ENCODE data around the gene SRBD1. TPM values are rescaled to one million over a fixed set of nuclear protein-coding genes. Genes with fewer than 3 reads are reported as not detected.

Gene SRBD1
- total RNA-seq, 2 donors from 2014 or later = 19.0 to 22.3 TPM

DNA sequence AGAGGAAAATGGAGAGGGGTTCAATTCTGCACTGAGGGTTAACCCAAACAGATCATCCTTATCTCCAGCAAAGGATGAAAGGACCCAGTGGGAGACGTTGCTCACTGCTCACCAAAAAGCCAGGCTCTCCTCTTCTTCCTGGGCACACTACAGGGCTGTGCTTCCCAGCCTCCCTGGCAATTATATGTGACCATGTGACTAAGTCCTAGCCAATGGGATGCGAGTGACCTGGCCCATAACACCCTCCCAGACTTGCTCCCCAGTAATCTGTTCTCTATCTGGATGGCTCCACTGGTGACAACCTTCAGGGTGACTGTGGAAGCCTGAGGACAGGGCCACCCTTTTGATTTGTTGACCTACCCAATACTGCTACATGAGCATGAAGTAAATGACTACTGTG, 29.5 kb upstream of the SRBD1 start:
- TF ChIP-seq, protein P1, sequence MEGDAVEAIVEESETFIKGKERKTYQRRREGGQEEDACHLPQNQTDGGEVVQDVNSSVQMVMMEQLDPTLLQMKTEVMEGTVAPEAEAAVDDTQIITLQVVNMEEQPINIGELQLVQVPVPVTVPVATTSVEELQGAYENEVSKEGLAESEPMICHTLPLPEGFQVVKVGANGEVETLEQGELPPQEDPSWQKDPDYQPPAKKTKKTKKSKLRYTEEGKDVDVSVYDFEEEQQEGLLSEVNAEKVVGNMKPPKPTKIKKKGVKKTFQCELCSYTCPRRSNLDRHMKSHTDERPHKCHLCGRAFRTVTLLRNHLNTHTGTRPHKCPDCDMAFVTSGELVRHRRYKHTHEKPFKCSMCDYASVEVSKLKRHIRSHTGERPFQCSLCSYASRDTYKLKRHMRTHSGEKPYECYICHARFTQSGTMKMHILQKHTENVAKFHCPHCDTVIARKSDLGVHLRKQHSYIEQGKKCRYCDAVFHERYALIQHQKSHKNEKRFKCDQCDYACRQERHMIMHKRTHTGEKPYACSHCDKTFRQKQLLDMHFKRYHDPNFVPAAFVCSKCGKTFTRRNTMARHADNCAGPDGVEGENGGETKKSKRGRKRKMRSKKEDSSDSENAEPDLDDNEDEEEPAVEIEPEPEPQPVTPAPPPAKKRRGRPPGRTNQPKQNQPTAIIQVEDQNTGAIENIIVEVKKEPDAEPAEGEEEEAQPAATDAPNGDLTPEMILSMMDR (IDR thresholded peaks at IDR 0.05) = no peak
- Histone ChIP-seq H3K36me3 (no peaks in the 10 kb centered on the region), H3K27ac (no peak overlapping the region), H3K4me1 (ENCODE audit: control insufficient read depth in 1 of 2, low read depth in 2 of 2) (peaks cover 0 to 10% of the 10 kb centered on the region in 2 donors), H3K27me3 (replicated peaks; ENCODE audit: insufficient read depth) (peaks cover 5% of the 10 kb centered on the region), H3K9me3 (no peaks in the 10 kb centered on the region), H3K4me3 (no peak overlapping the region)
- ATAC-seq (ENCODE audit: insufficient number of reproducible peaks, low FRiP score, low read depth) (no peak), DNase-seq (ENCODE audit: low spot score) (no peak)

DNA sequence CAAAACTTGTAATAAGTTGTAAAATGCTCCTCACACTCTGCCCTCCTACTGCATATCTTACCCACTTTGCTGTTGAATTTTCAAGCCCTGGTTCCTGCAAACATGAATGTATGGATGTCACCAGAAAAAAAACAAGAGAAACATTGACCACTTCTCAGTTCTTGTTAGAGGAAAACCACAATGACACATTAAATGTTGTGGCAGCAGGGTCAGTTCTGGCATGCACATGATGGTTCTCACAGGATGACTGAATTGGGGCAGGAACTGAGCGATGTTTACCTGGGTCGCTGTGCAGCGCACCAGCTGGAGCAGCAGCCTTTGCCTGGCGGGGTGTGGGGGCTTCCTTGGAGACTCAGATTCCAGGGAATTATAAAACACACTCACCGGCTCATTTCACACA, 26.4 kb upstream of the SRBD1 start:
- no peak for DNase-seq (ENCODE audit: low spot score)
- ATAC-seq (ENCODE audit: insufficient number of reproducible peaks, low FRiP score, low read depth) = no peak
- Histone ChIP-seq H3K9me3 (no peaks in the 10 kb centered on the region), H3K4me3 (no peak overlapping the region), H3K27ac (no peak overlapping the region), H3K4me1 (ENCODE audit: control insufficient read depth in 1 of 2, low read depth in 2 of 2) (no peaks in the 10 kb centered on the region), H3K27me3 (replicated peaks; ENCODE audit: insufficient read depth) (peaks cover under 1% of the 10 kb centered on the region), H3K36me3 (no peaks in the 10 kb centered on the region)
- TF ChIP-seq, protein P1 (IDR thresholded peaks at IDR 0.05) = no peak

DNA sequence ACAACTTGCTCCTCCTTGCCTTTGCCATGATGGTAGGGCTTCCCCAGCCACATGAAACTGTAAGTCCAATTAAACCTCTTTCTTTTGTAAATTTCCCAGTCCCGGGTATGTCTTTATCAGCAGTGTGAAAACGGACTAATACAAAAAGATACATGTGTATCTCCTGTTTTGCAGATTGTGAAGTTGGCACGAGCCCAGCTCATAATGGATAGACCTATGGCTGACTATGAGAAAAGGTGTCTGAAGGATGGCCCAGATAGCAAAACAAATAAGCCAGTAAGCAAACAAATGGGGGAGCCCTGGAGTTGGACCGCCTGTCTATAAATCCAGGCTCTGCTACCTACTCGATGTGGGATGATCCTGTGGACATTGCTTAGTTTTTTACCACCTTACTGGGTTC, 24.9 kb upstream of the SRBD1 start:
- Histone ChIP-seq H3K9me3 (no peaks in the 10 kb centered on the region), H3K36me3 (no peaks in the 10 kb centered on the region), H3K4me3 (no peak overlapping the region), H3K27ac (no peak overlapping the region), H3K4me1 (ENCODE audit: control insufficient read depth in 1 of 2, low read depth in 2 of 2) (no peaks in the 10 kb centered on the region), H3K27me3 (replicated peaks; ENCODE audit: insufficient read depth) (no peaks in the 10 kb centered on the region)
- TF ChIP-seq, protein P1 (IDR thresholded peaks at IDR 0.05) = no peak
- no peak for ATAC-seq (ENCODE audit: insufficient number of reproducible peaks, low FRiP score, low read depth)
- DNase-seq (ENCODE audit: low spot score) = no peak

DNA sequence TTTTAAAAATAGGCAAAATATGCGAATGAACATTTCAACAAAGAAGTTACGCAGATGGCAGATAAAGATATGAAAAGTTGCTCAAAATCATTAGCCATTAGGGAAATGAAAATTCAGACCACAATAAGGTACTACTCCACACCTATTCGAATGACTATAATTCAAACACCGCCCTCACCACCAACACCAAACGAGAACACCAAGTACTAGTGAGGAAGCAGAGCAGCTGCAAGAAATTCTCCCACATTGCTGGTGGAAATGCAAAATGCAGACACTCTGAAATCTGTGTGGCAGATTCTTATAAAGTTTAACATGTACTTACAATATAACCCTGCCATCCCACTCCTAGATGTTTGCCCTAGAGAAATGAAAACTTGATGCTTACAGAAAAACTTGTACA, 23.2 kb upstream of the SRBD1 start:
- Histone ChIP-seq H3K4me1 (ENCODE audit: control insufficient read depth in 1 of 2, low read depth in 2 of 2) (no peaks in the 10 kb centered on the region), H3K4me3 (no peak overlapping the region), H3K9me3 (no peaks in the 10 kb centered on the region), H3K36me3 (no peaks in the 10 kb centered on the region), H3K27me3 (replicated peaks; ENCODE audit: insufficient read depth) (no peaks in the 10 kb centered on the region), H3K27ac (no peak overlapping the region)
- no peak for ATAC-seq (ENCODE audit: insufficient number of reproducible peaks, low FRiP score, low read depth)
- no peak for DNase-seq (ENCODE audit: low spot score)
- TF ChIP-seq, protein P1 (IDR thresholded peaks at IDR 0.05) = no peak

DNA sequence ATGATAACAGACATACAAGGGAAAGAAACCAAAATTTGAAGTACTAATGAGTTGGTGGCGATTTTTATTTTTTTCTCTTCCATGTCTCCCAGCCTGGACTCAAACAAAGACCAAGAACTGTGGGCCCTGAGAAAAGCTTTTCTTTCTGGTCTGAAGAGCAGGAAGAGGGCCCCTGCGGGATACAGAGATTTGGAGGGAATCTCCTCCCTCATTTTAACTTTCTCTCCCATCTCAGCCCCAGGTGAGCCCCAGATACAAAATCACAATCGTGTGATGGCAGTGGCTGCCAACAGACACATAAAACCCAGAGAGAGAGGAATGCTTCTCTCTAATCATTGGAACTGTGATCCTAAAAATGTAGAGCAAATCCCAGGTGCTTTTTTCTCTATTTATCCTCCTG, 20.9 kb upstream of the SRBD1 start:
- H3K9me3 ChIP-seq = no peaks in the 10 kb centered on the region
- H3K36me3 ChIP-seq = no peaks in the 10 kb centered on the region
- ATAC-seq (ENCODE audit: insufficient number of reproducible peaks, low FRiP score, low read depth) = no peak
- H3K4me3 ChIP-seq = no peak overlapping the region
- no peaks in the 10 kb centered on the region for H3K4me1 ChIP-seq (ENCODE audit: control insufficient read depth in 1 of 2, low read depth in 2 of 2)
- TF ChIP-seq, protein P1 (IDR thresholded peaks at IDR 0.05) = no peak
- no peaks in the 10 kb centered on the region for H3K27me3 ChIP-seq (replicated peaks; ENCODE audit: insufficient read depth)
- no peak overlapping the region for H3K27ac ChIP-seq
- DNase-seq (ENCODE audit: low spot score) = no peak

Data from thoracic aorta (tissue), 2 donors.